Vagina (tissue), 2 donors: ENCODE measurements around the gene ZFP3. TPM values are rescaled to one million over a fixed set of nuclear protein-coding genes. Genes with fewer than 3 reads are reported as not detected.
"Not testable (repeated sequence)": the region's sequence is repeated elsewhere in the genome, so short reads cannot be mapped to it uniquely, and the experiment has no call there.

ENCODE experiments used
- DNase-seq, 2 donors: peaks; one replicate each; pipeline ENCODE4 v3.0.0-alpha.2; 2017; ENCODE audit errors: extremely low spot score in 2 of 2
- H3K27ac ChIP-seq: fragments of 200-600 bp; sonication (generic); one replicate; pipeline ENCODE4 v1.5.1; 2019
- H3K27me3 ChIP-seq: fragments of 200-600 bp; sonication (generic); one replicate; pipeline ENCODE4 v1.5.1; 2019
- H3K36me3 ChIP-seq, 2 donors: fragments of 200-600 bp; sonication (generic); one replicate each; pipeline ENCODE4 v1.5.1; 2017 to 2019
- H3K4me1 ChIP-seq: fragments of 200-600 bp; sonication (generic); one replicate; pipeline ENCODE4 v1.5.1; 2019
- H3K4me3 ChIP-seq, 2 donors: fragments of 200-600 bp; sonication (generic); 1 replicate in 1 of 2; 2 replicates in 1 of 2; pipeline ENCODE4 v1.5.1; 2016 to 2019
- H3K9me3 ChIP-seq: fragments of 200-600 bp; sonication (generic); one replicate; pipeline ENCODE4 v1.5.1; 2019
- CTCF ChIP-seq, 3 experiments: fragments of 450-650 bp in 2 of 3; fragments of 200-600 bp in 1 of 3; sonication (generic) in 1 of 3; IDR thresholded peaks; one replicate each; pipeline ENCODE4 v1.5.1; 2017 to 2019; ENCODE audit warnings: antibody characterized with exemption in 3 of 3, mild to moderate bottlenecking in 2 of 3, moderate library complexity in 2 of 3
- POLR2A ChIP-seq, 2 donors: fragments of 450-650 bp; IDR thresholded peaks; one replicate each; pipeline ENCODE4 v1.6.1; 2017; ENCODE audit warnings: antibody characterized with exemption in 2 of 2, mild to moderate bottlenecking in 2 of 2, moderate library complexity in 2 of 2
- POLR2AphosphoS5 ChIP-seq, 2 donors: sonication (generic); formaldehyde crosslinking; IDR thresholded peaks; one replicate each; pipeline ENCODE4 v1.9.0; 2017; ENCODE audit warnings: antibody characterized with exemption in 2 of 2, mild to moderate bottlenecking in 2 of 2, low read depth in 1 of 2; ENCODE audit not compliant: insufficient read depth in 1 of 2
- intact Hi-C: fragments of 100-400 bp; cut with DNase I; formaldehyde crosslinking; loops from one replicate; pipeline ENCODE4 v1.15.1; 2023
- total RNA-seq: library from RNA; depleted of rRNA; stranded (reverse); fragments of >200 nt; gene quantifications from one replicate; pipeline ENCODE4 v1.2.3, GENCODE V29; 2016

Gene ZFP3
- 3.4 TPM for total RNA-seq

GRCh38 chr17:5078106-5079028 lies at the start of gene ZFP3:
Gene ZFP3, plus strand, starts transcription at chr17:5078467. Its CDS starts 13,038 bp downstream, at chr17:5091505.
- TF ChIP-seq CTCF (IDR thresholded peaks at IDR 0.05): peak in 1 of 3 experiments; percentile 25
- TF ChIP-seq POLR2AphosphoS5 (IDR thresholded peaks at IDR 0.05; ENCODE audit: insufficient read depth in 1 of 2, low read depth in 1 of 2): peak in 1 of 2 donors; percentile 81
- no peak for TF ChIP-seq POLR2A (IDR thresholded peaks at IDR 0.05)
- peak within 1 kb of the TSS; percentile 75 to 96 for H3K4me3 ChIP-seq
- DNase-seq: no peak
- H3K27ac ChIP-seq: peak within 1 kb of the TSS; percentile 50
- no peaks in the 10 kb centered on the region for H3K27me3 ChIP-seq
- intact Hi-C loops: no loop called here
- H3K4me1 ChIP-seq: peaks cover 15% of the 10 kb centered on the region
- no peaks in the 10 kb centered on the region for H3K9me3 ChIP-seq
- H3K36me3 ChIP-seq: no peaks in the 10 kb centered on the region

GRCh38 chr17:5030168-5030567 lies 48.1 kb upstream of the ZFP3 start:
- intact Hi-C loops: loop anchor here (10.0 kb wide), 1 partner anchor 45 kb away; the partner anchor contains the start of gene CAMTA2
- not testable (repeated sequence) for H3K36me3 ChIP-seq, H3K27me3 ChIP-seq, DNase-seq, H3K4me3 ChIP-seq, H3K27ac ChIP-seq, H3K9me3 ChIP-seq, H3K4me1 ChIP-seq

- Histone ChIP-seq H3K27ac (peak overlapping the region; percentile 34), H3K9me3 (no peaks in the 10 kb centered on the region), H3K36me3 (no peaks in the 10 kb centered on the region), H3K4me3 (peak overlapping the region; percentile 43 to 58), H3K27me3 (no peaks in the 10 kb centered on the region), H3K4me1 (peaks cover 8% of the 10 kb centered on the region)
- no peak for DNase-seq
- intact Hi-C loops: loop anchor here (10.0 kb wide), 1 partner anchor 47 kb away; the partner anchor contains the start of gene CAMTA2
- no peak for TF ChIP-seq POLR2A (IDR thresholded peaks at IDR 0.05)
- TF ChIP-seq POLR2AphosphoS5 (IDR thresholded peaks at IDR 0.05; ENCODE audit: insufficient read depth in 1 of 2, low read depth in 1 of 2): no peak
- TF ChIP-seq CTCF (IDR thresholded peaks at IDR 0.05): peak; percentile 53 to 82 (median 81)
These were observed 46.7 kb upstream of the ZFP3 start for GRCh38 chr17:5031365-5032082.

GRCh38 chr17:5032865-5033264 lies 45.4 kb upstream of the ZFP3 start:
- no peak for DNase-seq
- Histone ChIP-seq H3K36me3 (no peaks in the 10 kb centered on the region), H3K9me3 (no peaks in the 10 kb centered on the region), H3K4me3 (no peak overlapping the region), H3K27me3 (no peaks in the 10 kb centered on the region), H3K27ac (no peak overlapping the region), H3K4me1 (peaks cover 8% of the 10 kb centered on the region)
- TF ChIP-seq CTCF (IDR thresholded peaks at IDR 0.05) (no peak), POLR2A (IDR thresholded peaks at IDR 0.05) (no peak), POLR2AphosphoS5 (IDR thresholded peaks at IDR 0.05; ENCODE audit: insufficient read depth in 1 of 2, low read depth in 1 of 2) (no peak)
- intact Hi-C loops: loop anchor here (10.0 kb wide), 1 partner anchor 48 kb away; the partner anchor contains the start of gene CAMTA2

- Histone ChIP-seq H3K36me3 (no peaks in the 10 kb centered on the region), H3K4me3 (no peak overlapping the region), H3K27ac (no peak overlapping the region), H3K9me3 (no peaks in the 10 kb centered on the region), H3K4me1 (peaks cover 8% of the 10 kb centered on the region), H3K27me3 (no peaks in the 10 kb centered on the region)
- no peak for TF ChIP-seq POLR2AphosphoS5 (IDR thresholded peaks at IDR 0.05; ENCODE audit: insufficient read depth in 1 of 2, low read depth in 1 of 2)
- TF ChIP-seq CTCF (IDR thresholded peaks at IDR 0.05): no peak
- no peak for TF ChIP-seq POLR2A (IDR thresholded peaks at IDR 0.05)
- intact Hi-C loops: loop anchor here (10.0 kb wide), 1 partner anchor 49 kb away; the partner anchor contains the start of gene CAMTA2
- DNase-seq: no peak
These were observed 44.8 kb upstream of the ZFP3 start for GRCh38 chr17:5033352-5034015.
